ENCODE data around the gene KIRREL3. TPM values are rescaled to one million over a fixed set of nuclear protein-coding genes. Genes with fewer than 3 reads are reported as not detected.

KIRREL3 gene
- polyA plus RNA-seq, 1 experiment, result 2.3 TPM

DNA sequence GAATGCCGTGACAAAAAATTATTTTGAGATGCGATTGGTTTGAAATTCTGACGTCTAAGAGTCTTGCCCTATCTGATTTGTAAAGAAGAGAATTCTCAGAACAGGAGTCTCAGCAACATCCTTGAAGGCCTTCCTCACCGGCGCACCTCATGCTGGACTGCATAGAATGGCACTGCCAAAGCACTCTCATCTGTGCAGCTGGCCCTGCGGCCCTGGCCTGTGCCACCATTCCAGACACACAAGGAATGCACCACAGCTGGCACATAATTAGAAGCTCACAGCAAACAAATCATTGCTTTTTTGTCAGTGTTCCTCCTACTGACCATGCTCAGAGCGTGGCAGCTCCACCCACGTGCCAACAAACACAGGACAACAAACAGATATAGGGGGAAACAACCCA is 166.0 kb downstream of the KIRREL3 start:
- peak overlapping the region; percentile 49 for H3K27ac ChIP-seq (ENCODE audit: low read depth, low read length)
- TF ChIP-seq, protein P1, sequence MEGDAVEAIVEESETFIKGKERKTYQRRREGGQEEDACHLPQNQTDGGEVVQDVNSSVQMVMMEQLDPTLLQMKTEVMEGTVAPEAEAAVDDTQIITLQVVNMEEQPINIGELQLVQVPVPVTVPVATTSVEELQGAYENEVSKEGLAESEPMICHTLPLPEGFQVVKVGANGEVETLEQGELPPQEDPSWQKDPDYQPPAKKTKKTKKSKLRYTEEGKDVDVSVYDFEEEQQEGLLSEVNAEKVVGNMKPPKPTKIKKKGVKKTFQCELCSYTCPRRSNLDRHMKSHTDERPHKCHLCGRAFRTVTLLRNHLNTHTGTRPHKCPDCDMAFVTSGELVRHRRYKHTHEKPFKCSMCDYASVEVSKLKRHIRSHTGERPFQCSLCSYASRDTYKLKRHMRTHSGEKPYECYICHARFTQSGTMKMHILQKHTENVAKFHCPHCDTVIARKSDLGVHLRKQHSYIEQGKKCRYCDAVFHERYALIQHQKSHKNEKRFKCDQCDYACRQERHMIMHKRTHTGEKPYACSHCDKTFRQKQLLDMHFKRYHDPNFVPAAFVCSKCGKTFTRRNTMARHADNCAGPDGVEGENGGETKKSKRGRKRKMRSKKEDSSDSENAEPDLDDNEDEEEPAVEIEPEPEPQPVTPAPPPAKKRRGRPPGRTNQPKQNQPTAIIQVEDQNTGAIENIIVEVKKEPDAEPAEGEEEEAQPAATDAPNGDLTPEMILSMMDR (IDR thresholded peaks at IDR 0.05; ENCODE audit: low read depth, low read length), result no peak
- DNase-seq (ENCODE audit: low read depth, low spot score), result no peak
- ChIA-PET CTCF (interaction anchor here (1.2 kb wide), 1 partner anchor 20 kb away, joined by 3 read pairs; no protein-coding TSS in a partner anchor), POLR2A (no interaction called here)
- H3K4me3 ChIP-seq (ENCODE audit: low read depth, low read length), result no peak overlapping the region
- no peaks in the 10 kb centered on the region for H3K9me3 ChIP-seq (ENCODE audit: control insufficient read depth, insufficient read depth, low read length)
- no peaks in the 10 kb centered on the region for H3K27me3 ChIP-seq (ENCODE audit: control insufficient read depth, insufficient read depth, low read length)

DNA sequence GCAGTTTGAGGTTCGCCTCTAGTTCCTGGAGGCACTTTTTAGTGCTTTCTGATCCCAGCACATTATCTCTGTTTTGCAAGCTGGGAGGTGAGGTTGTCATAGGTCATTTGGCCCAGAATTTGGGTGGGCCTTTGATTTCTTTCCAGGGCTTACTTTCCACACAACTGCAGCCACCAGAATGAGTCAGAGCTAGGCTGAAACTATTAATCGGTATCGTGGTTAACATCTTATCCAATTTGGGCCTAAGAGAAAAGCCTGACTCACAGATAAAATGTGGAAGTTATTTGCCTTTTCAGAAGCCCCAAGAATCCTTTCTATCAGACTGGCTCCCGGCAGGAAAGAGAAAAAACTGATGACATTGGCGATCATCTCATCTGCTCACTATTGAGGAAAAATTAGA is 166.4 kb downstream of the KIRREL3 start:
- H3K4me3 ChIP-seq (ENCODE audit: low read depth, low read length), result no peak overlapping the region
- TF ChIP-seq, protein P1 (IDR thresholded peaks at IDR 0.05; ENCODE audit: low read depth, low read length), result no peak
- no peaks in the 10 kb centered on the region for H3K9me3 ChIP-seq (ENCODE audit: control insufficient read depth, insufficient read depth, low read length)
- H3K27me3 ChIP-seq (ENCODE audit: control insufficient read depth, insufficient read depth, low read length), result no peaks in the 10 kb centered on the region
- peak; percentile 56 for DNase-seq (ENCODE audit: low read depth, low spot score)
- CTCF ChIA-PET, result interaction anchor here (1.2 kb wide), 1 partner anchor 19 kb away, joined by 3 read pairs; no protein-coding TSS in a partner anchor
- no peak overlapping the region for H3K27ac ChIP-seq (ENCODE audit: low read depth, low read length)
- POLR2A ChIA-PET, result no interaction called here

GRCh38 chr11:126833065-126833464 is 167.5 kb downstream of the KIRREL3 start:
- Histone ChIP-seq H3K27me3 (ENCODE audit: control insufficient read depth, insufficient read depth, low read length) (no peaks in the 10 kb centered on the region), H3K27ac (ENCODE audit: low read depth, low read length) (no peak overlapping the region), H3K9me3 (ENCODE audit: control insufficient read depth, insufficient read depth, low read length) (no peaks in the 10 kb centered on the region), H3K4me3 (ENCODE audit: low read depth, low read length) (no peak overlapping the region)
- CTCF ChIA-PET, result interaction anchor here (1.3 kb wide), 1 partner anchor 353 kb away, joined by 3 read pairs; no protein-coding TSS in a partner anchor
- POLR2A ChIA-PET, result no interaction called here
- TF ChIP-seq, protein P1 (IDR thresholded peaks at IDR 0.05; ENCODE audit: low read depth, low read length), result no peak
- no peak for DNase-seq (ENCODE audit: low read depth, low spot score)

DNA sequence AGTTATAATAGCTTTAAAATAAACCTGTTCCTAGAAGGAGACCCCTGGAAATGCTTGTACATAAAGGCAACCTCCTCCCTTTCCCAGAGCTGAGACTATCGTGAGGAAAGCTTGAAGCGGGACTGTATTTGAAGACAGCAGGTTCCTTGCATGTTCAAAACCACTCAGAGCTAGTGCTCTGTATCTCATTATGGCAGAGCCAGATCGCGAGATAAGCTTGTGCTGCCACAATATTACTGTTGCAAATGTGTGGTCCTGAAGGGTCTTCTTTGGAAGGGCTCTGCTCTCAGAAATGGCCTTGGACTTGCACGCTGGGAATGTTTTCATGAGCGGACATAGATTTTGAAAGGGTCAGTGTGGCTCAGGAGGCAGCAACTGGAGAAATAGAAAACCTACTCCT is 168.2 kb downstream of the KIRREL3 start:
- Histone ChIP-seq H3K4me3 (ENCODE audit: low read depth, low read length) (no peak overlapping the region), H3K27me3 (ENCODE audit: control insufficient read depth, insufficient read depth, low read length) (no peaks in the 10 kb centered on the region), H3K9me3 (ENCODE audit: control insufficient read depth, insufficient read depth, low read length) (no peaks in the 10 kb centered on the region), H3K27ac (ENCODE audit: low read depth, low read length) (no peak overlapping the region)
- no peak for DNase-seq (ENCODE audit: low read depth, low spot score)
- ChIA-PET CTCF (interaction anchor here (1.3 kb wide), 1 partner anchor 352 kb away, joined by 3 read pairs; no protein-coding TSS in a partner anchor), POLR2A (no interaction called here)
- TF ChIP-seq, protein P1 (IDR thresholded peaks at IDR 0.05; ENCODE audit: low read depth, low read length), result no peak

DNA sequence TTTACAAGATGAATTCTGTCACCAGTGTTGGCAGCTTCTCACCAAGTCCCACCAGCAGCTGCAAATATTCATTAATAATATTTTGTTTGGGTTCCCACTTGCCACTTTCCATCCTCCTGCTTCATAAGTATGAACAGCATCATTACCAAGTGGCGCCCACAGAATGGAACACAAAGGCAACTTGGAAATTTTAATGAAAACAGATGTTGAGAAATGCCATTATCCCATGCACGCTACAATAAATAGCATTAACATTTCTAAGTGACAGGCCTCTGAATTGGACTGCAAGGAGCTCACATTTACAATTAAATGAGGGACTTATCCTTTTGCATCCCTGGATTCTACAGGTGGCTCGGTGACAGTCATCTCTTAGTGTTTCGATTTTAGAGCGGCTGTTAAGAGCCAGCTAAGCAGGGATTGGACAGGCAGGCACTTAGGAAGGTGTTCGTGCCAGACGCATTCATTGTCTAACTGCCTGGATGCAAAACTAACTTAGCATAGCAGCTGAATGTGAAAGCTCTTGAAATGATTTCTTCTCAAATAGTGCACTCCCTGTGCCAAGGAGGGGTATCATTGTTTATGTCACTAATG is 170.3 kb downstream of the KIRREL3 start:
- TF ChIP-seq, protein P1 (IDR thresholded peaks at IDR 0.05; ENCODE audit: low read depth, low read length), result no peak
- Histone ChIP-seq H3K4me3 (ENCODE audit: low read depth, low read length) (no peak overlapping the region), H3K27me3 (ENCODE audit: control insufficient read depth, insufficient read depth, low read length) (no peaks in the 10 kb centered on the region), H3K9me3 (ENCODE audit: control insufficient read depth, insufficient read depth, low read length) (no peaks in the 10 kb centered on the region), H3K27ac (ENCODE audit: low read depth, low read length) (no peak overlapping the region)
- CTCF ChIA-PET, result interaction anchor here (1.2 kb wide), 1 partner anchor 349 kb away, joined by 4 read pairs; no protein-coding TSS in a partner anchor
- POLR2A ChIA-PET, result no interaction called here
- no peak for DNase-seq (ENCODE audit: low read depth, low spot score)
